ENCODE results near the gene LHX4.

DNA sequence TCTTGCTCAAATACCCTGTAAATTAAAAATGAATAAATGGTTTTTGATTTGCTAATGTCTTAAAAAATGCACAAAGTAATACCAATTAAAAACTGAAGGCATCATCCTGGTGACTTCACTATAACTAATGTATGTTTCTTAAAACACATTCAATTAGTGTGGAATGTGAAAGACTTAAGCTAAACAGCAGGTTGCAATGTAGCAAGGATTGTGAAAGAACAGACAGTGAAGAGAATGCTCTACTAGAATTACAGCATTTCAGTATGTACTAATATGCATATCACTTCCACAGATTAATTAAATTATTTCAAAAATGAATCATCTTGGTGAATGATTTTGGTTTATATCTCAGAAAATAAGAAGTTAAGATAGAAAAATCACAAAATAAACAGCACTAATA lies 56.4 kb downstream of the LHX4 start:
- TF ChIP-seq POLR2AphosphoS5 (IDR thresholded peaks at IDR 0.05; ENCODE audit: borderline replicate concordance, low read depth, low read length) (no peak), EZH2 (IDR thresholded peaks at IDR 0.05) (no peak)

Data from SK-N-MC (cell line).